ENCODE data around the gene ACBD6. TPM values are rescaled to one million over a fixed set of nuclear protein-coding genes. Genes with fewer than 3 reads are reported as not detected.

Gene ACBD6
- total and polyA plus RNA-seq, 9 donors: 31.0 to 56.0 (median 42.7) TPM

DNA sequence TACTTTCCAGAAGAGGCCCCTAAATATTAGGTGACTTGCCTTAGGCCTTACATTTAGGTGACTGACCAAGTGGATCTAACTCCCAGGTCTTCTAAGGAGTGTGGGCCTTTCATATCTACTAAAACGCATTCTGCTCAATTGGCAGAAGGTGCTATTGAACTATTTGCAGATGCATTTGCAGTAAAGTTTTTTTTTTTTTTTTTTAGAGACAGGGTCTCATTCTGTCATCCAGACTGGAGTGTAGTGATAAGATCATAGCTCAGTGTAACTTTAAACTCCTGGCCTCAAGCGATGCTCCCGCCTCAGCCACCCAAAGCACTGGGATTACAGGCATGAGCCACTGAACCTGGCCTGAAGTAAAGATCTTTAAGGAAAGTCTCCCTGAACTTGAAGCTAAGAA, 13.0 kb upstream of the ACBD6 start:
- Histone ChIP-seq H3K27me3 (no peaks in the 10 kb centered on the region), H3K9me3 (no peaks in the 10 kb centered on the region), H3K36me3 (no peaks in the 10 kb centered on the region), H3K4me3 (no peak overlapping the region), H3K4me1 (ENCODE audit: insufficient read depth) (no peaks in the 10 kb centered on the region), H3K27ac (no peak overlapping the region)
- WGBS, 3 donors: 25 to 41% (median 35%) methylated on average over 3 of the region's 3 CpGs
- TF ChIP-seq POLR2A (IDR thresholded peaks at IDR 0.05) (no peak), EP300 (IDR thresholded peaks at IDR 0.05) (no peak)
- TF ChIP-seq, protein P1, sequence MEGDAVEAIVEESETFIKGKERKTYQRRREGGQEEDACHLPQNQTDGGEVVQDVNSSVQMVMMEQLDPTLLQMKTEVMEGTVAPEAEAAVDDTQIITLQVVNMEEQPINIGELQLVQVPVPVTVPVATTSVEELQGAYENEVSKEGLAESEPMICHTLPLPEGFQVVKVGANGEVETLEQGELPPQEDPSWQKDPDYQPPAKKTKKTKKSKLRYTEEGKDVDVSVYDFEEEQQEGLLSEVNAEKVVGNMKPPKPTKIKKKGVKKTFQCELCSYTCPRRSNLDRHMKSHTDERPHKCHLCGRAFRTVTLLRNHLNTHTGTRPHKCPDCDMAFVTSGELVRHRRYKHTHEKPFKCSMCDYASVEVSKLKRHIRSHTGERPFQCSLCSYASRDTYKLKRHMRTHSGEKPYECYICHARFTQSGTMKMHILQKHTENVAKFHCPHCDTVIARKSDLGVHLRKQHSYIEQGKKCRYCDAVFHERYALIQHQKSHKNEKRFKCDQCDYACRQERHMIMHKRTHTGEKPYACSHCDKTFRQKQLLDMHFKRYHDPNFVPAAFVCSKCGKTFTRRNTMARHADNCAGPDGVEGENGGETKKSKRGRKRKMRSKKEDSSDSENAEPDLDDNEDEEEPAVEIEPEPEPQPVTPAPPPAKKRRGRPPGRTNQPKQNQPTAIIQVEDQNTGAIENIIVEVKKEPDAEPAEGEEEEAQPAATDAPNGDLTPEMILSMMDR (IDR thresholded peaks at IDR 0.05): no peak
- intact Hi-C loops (cut with DNase I): loop anchor here in 2 of 4 donors (5.0 to 10.0 kb wide), 2 partner anchors 347 to 629 kb away; no protein-coding TSS in a partner anchor
- no peak for DNase-seq

DNA sequence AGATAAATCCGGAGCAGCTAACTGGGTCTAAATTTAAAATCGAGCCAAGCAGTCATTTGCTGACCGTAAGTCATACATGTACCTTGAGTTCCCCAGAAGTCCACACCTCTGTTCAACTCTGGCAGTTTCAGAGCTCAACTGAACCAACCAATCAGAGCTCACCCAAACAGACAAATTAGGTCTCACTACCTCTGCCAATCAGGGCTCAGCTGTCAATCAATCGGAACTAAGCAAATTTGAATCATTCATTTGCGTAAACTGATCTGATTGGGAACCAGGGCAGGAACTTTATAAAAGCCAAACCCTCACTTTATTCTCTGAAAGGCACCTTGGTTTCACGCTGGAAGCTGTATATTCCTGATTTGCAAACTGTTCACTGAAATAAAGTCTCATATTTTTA, 11.2 kb upstream of the ACBD6 start:
- Histone ChIP-seq H3K9me3 (no peaks in the 10 kb centered on the region), H3K36me3 (no peaks in the 10 kb centered on the region), H3K4me3 (no peak overlapping the region), H3K4me1 (ENCODE audit: insufficient read depth) (no peaks in the 10 kb centered on the region), H3K27me3 (no peaks in the 10 kb centered on the region), H3K27ac (no peak overlapping the region)
- no peak for DNase-seq
- WGBS, 3 donors: 71 to 76% (median 75%) methylated on average over 6 of the region's 6 CpGs
- TF ChIP-seq, protein P1 (IDR thresholded peaks at IDR 0.05): no peak
- TF ChIP-seq EP300 (IDR thresholded peaks at IDR 0.05) (no peak), POLR2A (IDR thresholded peaks at IDR 0.05) (no peak)
- intact Hi-C loops (cut with DNase I): loop anchor here in 2 of 4 donors (10.0 kb wide), 1 partner anchor 631 kb away; no protein-coding TSS in a partner anchor

DNA sequence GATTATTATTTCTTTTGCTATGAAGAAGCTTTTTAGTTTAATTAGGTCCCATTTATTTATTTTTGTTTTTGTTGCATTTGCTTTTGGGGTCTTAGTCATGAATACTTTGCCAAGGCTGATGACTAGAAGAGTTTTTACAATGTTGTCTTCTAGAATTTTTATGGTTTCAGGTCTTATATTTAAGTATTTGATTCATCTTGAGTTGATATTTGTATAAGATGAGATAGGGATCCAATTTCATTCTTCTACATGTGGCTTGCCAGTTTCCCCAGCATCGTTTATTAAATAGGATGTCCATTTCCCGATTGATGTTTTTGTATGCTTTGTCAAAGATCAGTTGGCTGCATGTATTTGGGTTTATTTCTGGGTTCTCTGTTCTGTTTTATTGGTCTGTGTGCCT, 8.5 kb upstream of the ACBD6 start:
- no peaks in the 10 kb centered on the region for H3K36me3 ChIP-seq
- H3K27me3 ChIP-seq: no peaks in the 10 kb centered on the region
- TF ChIP-seq EP300 (IDR thresholded peaks at IDR 0.05) (no peak), POLR2A (IDR thresholded peaks at IDR 0.05) (no peak)
- TF ChIP-seq, protein P1 (IDR thresholded peaks at IDR 0.05): no peak
- H3K4me1 ChIP-seq (ENCODE audit: insufficient read depth): no peaks in the 10 kb centered on the region
- WGBS, 3 donors: 92 to 99% (median 95%) methylated on average over 2 of the region's 2 CpGs
- intact Hi-C loops (cut with DNase I): loop anchor here in 2 of 4 donors (10.0 kb wide), 1 partner anchor 634 kb away; no protein-coding TSS in a partner anchor
- no peaks in the 10 kb centered on the region for H3K9me3 ChIP-seq
- H3K4me3 ChIP-seq: no peak overlapping the region
- no peak overlapping the region for H3K27ac ChIP-seq
- DNase-seq: no peak

DNA sequence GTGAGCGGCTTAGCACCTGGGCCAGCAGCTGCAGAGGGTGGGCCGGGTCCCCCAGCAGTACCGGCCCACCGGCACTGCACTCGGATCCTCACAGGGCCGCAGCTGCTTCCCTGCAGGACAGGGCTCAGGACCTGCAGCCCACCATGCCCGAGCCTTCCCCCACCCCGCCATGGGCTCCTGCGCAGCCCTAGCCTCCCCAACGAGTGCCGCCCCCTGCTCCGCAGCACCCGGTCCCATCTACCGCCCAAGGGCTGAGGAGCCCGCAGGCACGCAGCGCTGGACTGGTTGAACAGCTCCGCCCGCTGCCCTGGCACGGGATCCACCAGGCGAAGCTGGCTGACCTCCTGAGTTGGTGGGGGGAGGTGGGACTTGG, 6.3 kb upstream of the ACBD6 start:
- no peaks in the 10 kb centered on the region for H3K9me3 ChIP-seq
- no peaks in the 10 kb centered on the region for H3K4me1 ChIP-seq (ENCODE audit: insufficient read depth)
- 93 to 96% (median 94%) methylated on average over 21 of the region's 21 CpGs for WGBS, 3 donors
- DNase-seq: no peak
- no peak overlapping the region for H3K27ac ChIP-seq
- no peaks in the 10 kb centered on the region for H3K36me3 ChIP-seq
- intact Hi-C loops (cut with DNase I): no loop called here
- no peak overlapping the region for H3K4me3 ChIP-seq
- TF ChIP-seq POLR2A (IDR thresholded peaks at IDR 0.05): no peak
- TF ChIP-seq, protein P1 (IDR thresholded peaks at IDR 0.05): no peak
- TF ChIP-seq EP300 (IDR thresholded peaks at IDR 0.05): no peak
- no peaks in the 10 kb centered on the region for H3K27me3 ChIP-seq
